GM10248 (cell line): ENCODE data around the gene FAM53B.

Source experiments
- CTCF ChIA-PET: fragments of 300-600 bp; sonication (Branson Sonifier 250); formaldehyde crosslinking; extraction: SDS; loops from one replicate; lab custom pipeline; 2021; ENCODE audit warnings: antibody characterized with exemption; lab: Yijun Ruan, JAX
- POLR2A ChIA-PET: fragments of 350-650 bp; sonication (Branson Sonifier 250); formaldehyde crosslinking; extraction: SDS; loops from one replicate; lab custom pipeline; 2020; ENCODE audit warnings: antibody characterized with exemption; lab: Yijun Ruan, JAX
- DNase-seq: peaks from one replicate; pipeline ENCODE4 v3.0.0; 2012; ENCODE audit errors: extremely low spot score
- CTCF ChIP-seq: IDR thresholded peaks from 2 replicates; pipeline ENCODE4 v1.5.1; 2012; ENCODE audit warnings: mild to moderate bottlenecking, low read depth; ENCODE audit errors: extremely low read depth, missing control alignments, control extremely low read depth

FAM53B gene

GRCh38 chr10:124667425-124668345 is 76.5 kb downstream of the FAM53B start:
- CTCF ChIA-PET: interaction anchor here (2.5 kb wide), 1 partner anchor 13 kb away, joined by 8 read pairs; no protein-coding TSS in a partner anchor
- DNase-seq: no peak
- no peak for TF ChIP-seq CTCF
- POLR2A ChIA-PET: no interaction called here

- CTCF ChIA-PET: interaction anchor here (0.6 to 2.5 kb wide), 2 partner anchors 12 to 400 kb away, joined by 3 to 8 read pairs; no protein-coding TSS in a partner anchor
- no peak for DNase-seq
- POLR2A ChIA-PET: no interaction called here
- TF ChIP-seq CTCF: no peak
These were observed 77.7 kb downstream of the FAM53B start for GRCh38 chr10:124666494-124666893.

- DNase-seq: no peak
- ChIA-PET POLR2A (interaction anchor here (0.6 kb wide), 1 partner anchor 13 kb away, joined by 3 read pairs; no protein-coding TSS in a partner anchor), CTCF (interaction anchor here (0.6 to 2.5 kb wide), 3 partner anchors 11 to 399 kb away, joined by 3 to 8 read pairs (median 3); no protein-coding TSS in a partner anchor)
- TF ChIP-seq CTCF: no peak
These were observed 78.2 kb downstream of the FAM53B start for GRCh38 chr10:124665980-124666379.

GRCh38 chr10:124665558-124665957 is 78.6 kb downstream of the FAM53B start:
- POLR2A ChIA-PET: interaction anchor here (0.6 kb wide), 1 partner anchor 14 kb away, joined by 3 read pairs; no protein-coding TSS in a partner anchor
- CTCF ChIA-PET: interaction anchor here (0.6 to 2.5 kb wide), 3 partner anchors 11 to 399 kb away, joined by 3 to 8 read pairs (median 3); no protein-coding TSS in a partner anchor
- DNase-seq: no peak
- no peak for TF ChIP-seq CTCF

- no peak for DNase-seq
- POLR2A ChIA-PET: no interaction called here
- CTCF ChIA-PET: interaction anchor here (1.1 to 2.5 kb wide), 2 partner anchors 10 to 77 kb away, joined by 3 to 8 read pairs; no protein-coding TSS in a partner anchor
- TF ChIP-seq CTCF: no peak
These were observed 79.1 kb downstream of the FAM53B start for GRCh38 chr10:124665091-124665490.

GRCh38 chr10:124663766-124664360 is 80.3 kb downstream of the FAM53B start:
- DNase-seq: no peak
- ChIA-PET POLR2A (no interaction called here), CTCF (interaction anchor here (0.7 to 2.8 kb wide), 4 partner anchors 11 to 54 kb away, joined by 3 to 15 read pairs (median 4); no protein-coding TSS in a partner anchor)
- no peak for TF ChIP-seq CTCF
